Activated B cell treated with CpG ODN at 0.5 μM for 24 hours (primary cell): ENCODE measurements around the gene TECPR2. TPM values are rescaled to one million over a fixed set of nuclear protein-coding genes. Genes with fewer than 3 reads are reported as not detected.
A peak's percentile ranks its signal among the peaks of the same experiment; 100 is the strongest.

Experiments
- ATAC-seq: fragments of 200-7000 bp; cut with Tn5 transposase; one replicate; pipeline ENCODE4 v1.10.0; 2021; ENCODE audit warnings: low read depth, mild to moderate bottlenecking, moderate library complexity
- CTCF ChIA-PET: fragments of 350-600 bp; sonication (Branson Sonifier 250); formaldehyde crosslinking; loops from one replicate; lab custom pipeline; 2021; ENCODE audit warnings: antibody characterized with exemption; lab: Charles Lee
- POLR2A ChIA-PET: fragments of 350-600 bp; sonication (Branson Sonifier 250); formaldehyde crosslinking; loops from one replicate; lab custom pipeline; 2021; ENCODE audit warnings: antibody characterized with exemption; lab: Charles Lee
- DNase-seq: peaks from one replicate; pipeline ENCODE4 v3.0.0; 2022
- H3K27ac Mint-ChIP-seq: one replicate; pipeline ENCODE4 v1.8.0; 2020; ENCODE audit warnings: mixed read lengths
- H3K27me3 Mint-ChIP-seq: one replicate; pipeline ENCODE4 v1.8.0; 2021; ENCODE audit warnings: mixed read lengths
- H3K36me3 Mint-ChIP-seq: one replicate; pipeline ENCODE4 v1.8.0; 2021; ENCODE audit warnings: low read depth, mixed read lengths
- H3K4me1 Mint-ChIP-seq: one replicate; pipeline ENCODE4 v1.8.0; 2021; ENCODE audit warnings: mixed read lengths
- H3K4me3 Mint-ChIP-seq: one replicate; pipeline ENCODE4 v1.8.0; 2020; ENCODE audit warnings: mild to moderate bottlenecking, mixed read lengths
- H3K9me3 Mint-ChIP-seq: one replicate; pipeline ENCODE4 v1.8.0; 2020; ENCODE audit warnings: mixed read lengths
- CTCF ChIP-seq: fragments of 200-600 bp; IDR thresholded peaks from one replicate; pipeline ENCODE4 v1.8.0; 2022; ENCODE audit warnings: antibody characterized with exemption, mild to moderate bottlenecking
- intact Hi-C: fragments of 100-400 bp; cut with micrococcal nuclease; formaldehyde crosslinking; loops from one replicate; pipeline ENCODE4 v1.15.1; 2024
- total RNA-seq: library from RNA; stranded (reverse); gene quantifications from 2 replicates; pipeline ENCODE4 v1.2.3, GENCODE V29; 2022

The TECPR2 gene
- total RNA-seq, 1 donor from 2014 or later = 9.9 TPM

- H3K4me3 Mint-ChIP-seq = no peak overlapping the region
- ChIA-PET CTCF (no interaction called here), POLR2A (interaction anchor here (1.1 kb wide), 1 partner anchor 84 kb away, joined by 3 read pairs; no protein-coding TSS in a partner anchor)
- no peak overlapping the region for H3K27ac Mint-ChIP-seq
- intact Hi-C loops = no loop called here
- H3K27me3 Mint-ChIP-seq = no peaks in the 10 kb centered on the region
- TF ChIP-seq CTCF = no peak
- no peaks in the 10 kb centered on the region for H3K36me3 Mint-ChIP-seq
- H3K4me1 Mint-ChIP-seq = peaks cover 11% of the 10 kb centered on the region
- no peaks in the 10 kb centered on the region for H3K9me3 Mint-ChIP-seq
- ATAC-seq (no peak), DNase-seq (no peak)
Observed at GRCh38 chr14:102507081-102507856, 144.5 kb downstream of the TECPR2 start.

- Mint-ChIP-seq H3K4me1 (peaks cover 11% of the 10 kb centered on the region), H3K27me3 (no peaks in the 10 kb centered on the region), H3K4me3 (peak overlapping the region; percentile 38), H3K9me3 (no peaks in the 10 kb centered on the region), H3K27ac (no peak overlapping the region), H3K36me3 (no peaks in the 10 kb centered on the region)
- intact Hi-C loops = loop anchor here (2.0 kb wide), 1 partner anchor 145 kb away; the partner anchor contains the start of genes CINP and TECPR2
- ChIA-PET CTCF (interaction anchor here (1.1 kb wide), 1 partner anchor 7 kb away, joined by 3 read pairs; no protein-coding TSS in a partner anchor), POLR2A (interaction anchor here (1.1 kb wide), 1 partner anchor 84 kb away, joined by 3 read pairs; no protein-coding TSS in a partner anchor)
- ATAC-seq = no peak
- no peak for DNase-seq
- no peak for TF ChIP-seq CTCF
Observed at GRCh38 chr14:102507857-102508312, 145.1 kb downstream of the TECPR2 start.

GRCh38 chr14:102508410-102508773 lies 145.7 kb downstream of the TECPR2 start:
- no peaks in the 10 kb centered on the region for H3K36me3 Mint-ChIP-seq
- no peaks in the 10 kb centered on the region for H3K27me3 Mint-ChIP-seq

GRCh38 chr14:102508774-102509745 lies 146.3 kb downstream of the TECPR2 start:
- ATAC-seq (peak; percentile 22), DNase-seq (peak; percentile 53)
- Mint-ChIP-seq H3K36me3 (no peaks in the 10 kb centered on the region), H3K4me1 (peaks cover 11% of the 10 kb centered on the region), H3K27me3 (peaks cover 3% of the 10 kb centered on the region), H3K9me3 (no peaks in the 10 kb centered on the region), H3K4me3 (peak overlapping the region; percentile 38), H3K27ac (no peak overlapping the region)
- ChIA-PET CTCF (interaction anchor here (0.7 to 1.1 kb wide), 2 partner anchors 9 to 192 kb away, joined by 3 read pairs; no protein-coding TSS in a partner anchor), POLR2A (interaction anchor here (0.9 to 1.1 kb wide), 3 partner anchors 82 to 146 kb away, joined by 3 to 5 read pairs (median 4); partner anchors contain the start of genes CINP and TECPR2)
- intact Hi-C loops = loop anchor here (1.0 to 2.0 kb wide), 2 partner anchors 15 to 146 kb away; partner anchors contain the start of genes CINP and TECPR2
- TF ChIP-seq CTCF = no peak

More at GRCh38 chr14:102508410-102508773, 145.7 kb downstream of the TECPR2 start:
- ATAC-seq (no peak), DNase-seq (no peak)
- Mint-ChIP-seq H3K9me3 (no peaks in the 10 kb centered on the region), H3K4me3 (peak overlapping the region; percentile 38), H3K27ac (no peak overlapping the region), H3K4me1 (peaks cover 11% of the 10 kb centered on the region)
- ChIA-PET CTCF (interaction anchor here (0.7 to 1.1 kb wide), 2 partner anchors 8 to 191 kb away, joined by 3 read pairs; no protein-coding TSS in a partner anchor), POLR2A (interaction anchor here (1.1 kb wide), 1 partner anchor 83 kb away, joined by 3 read pairs; no protein-coding TSS in a partner anchor)
- intact Hi-C loops = loop anchor here (2.0 kb wide), 1 partner anchor 146 kb away; the partner anchor contains the start of genes CINP and TECPR2
- TF ChIP-seq CTCF = no peak
